MCF 10A (cell line): ENCODE results near the gene RCAN2. TPM values are rescaled to one million over a fixed set of nuclear protein-coding genes. Genes with fewer than 3 reads are reported as not detected.

Source experiments
- BruUV-seq: library from RNA; stranded (reverse); fragments of 400-500 nt; replicated peaks from 2 replicates; lab custom pipeline; 2021; lab: Mats Ljungman, UMichigan
- CTCF ChIA-PET: fragments of 300-600 bp; sonication (Branson Sonifier 250); formaldehyde crosslinking; extraction: SDS; loops from one replicate; lab custom pipeline; 2021; ENCODE audit warnings: antibody characterized with exemption, inconsistent platforms; lab: Yijun Ruan, JAX
- POLR2A ChIA-PET: fragments of 300-600, 350-650 bp; sonication (Branson Sonifier 250); formaldehyde crosslinking; extraction: SDS; loops from one replicate; lab custom pipeline; 2020; ENCODE audit warnings: antibody characterized with exemption, inconsistent platforms; lab: Yijun Ruan, JAX
- DNase-seq: peaks from one replicate; pipeline ENCODE4 v3.0.0-alpha.2; 2018; ENCODE audit not compliant: unreplicated experiment
- H3K27ac Mint-ChIP-seq: one replicate; pipeline ENCODE4 v1.8.0; 2022; ENCODE audit warnings: mild to moderate bottlenecking, low read depth, mixed read lengths; ENCODE audit not compliant: unreplicated experiment
- H3K27me3 Mint-ChIP-seq: one replicate; pipeline ENCODE4 v1.8.0; 2022; ENCODE audit warnings: mixed read lengths; ENCODE audit not compliant: insufficient read depth, unreplicated experiment
- H3K36me3 Mint-ChIP-seq: one replicate; pipeline ENCODE4 v1.8.0; 2022; ENCODE audit warnings: mild to moderate bottlenecking, moderate library complexity, mixed read lengths; ENCODE audit not compliant: insufficient read depth, unreplicated experiment
- H3K4me1 Mint-ChIP-seq: one replicate; pipeline ENCODE4 v1.8.0; 2022; ENCODE audit warnings: mixed read lengths; ENCODE audit not compliant: insufficient read depth, unreplicated experiment
- H3K4me3 Mint-ChIP-seq: one replicate; pipeline ENCODE4 v1.8.0; 2022; ENCODE audit warnings: mild to moderate bottlenecking, moderate library complexity, mixed read lengths; ENCODE audit not compliant: unreplicated experiment
- H3K9me3 Mint-ChIP-seq: one replicate; pipeline ENCODE4 v1.8.0; 2022; ENCODE audit warnings: mixed read lengths; ENCODE audit not compliant: unreplicated experiment
- intact Hi-C: fragments of 100-400 bp; cut with micrococcal nuclease; formaldehyde crosslinking; loops from 2 replicates; pipeline ENCODE4 v1.14.1; 2022
- total RNA-seq: library from RNA; stranded (reverse); gene quantifications from 2 replicates; pipeline ENCODE4 v1.2.3, GENCODE V29; 2022
- TF ChIP-seq, protein P1 (sequence below): fragments of 200-600 bp; IDR thresholded peaks from one replicate; pipeline ENCODE4 v1.8.0; 2022; ENCODE audit warnings: antibody characterized with exemption, mild to moderate bottlenecking; ENCODE audit not compliant: unreplicated experiment

The RCAN2 gene
- total RNA-seq, 1 experiment from 2014 or later: 0.09 TPM

DNA sequence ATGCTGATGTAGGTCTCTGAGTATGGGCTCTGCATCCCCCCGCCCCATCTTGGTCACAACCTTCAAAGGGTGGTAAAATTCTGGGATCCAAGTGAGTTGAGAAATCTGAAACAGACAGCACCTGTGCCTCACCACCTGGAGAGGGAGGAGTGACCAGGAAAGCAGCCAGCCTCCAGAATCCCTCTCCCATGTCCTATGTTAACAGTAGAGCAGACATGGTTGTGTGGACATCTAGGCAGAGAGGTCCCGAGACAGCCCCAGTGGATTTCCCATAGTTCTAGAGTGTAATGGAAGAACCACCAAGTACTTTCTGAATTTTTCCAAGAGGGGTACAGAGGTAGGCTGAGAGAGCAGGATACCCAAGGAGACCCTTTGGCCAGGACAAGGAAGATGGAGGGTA lies 216.7 kb downstream of the RCAN2 start:
- Mint-ChIP-seq H3K36me3 (no peaks in the 10 kb centered on the region), H3K27me3 (peaks cover 16% of the 10 kb centered on the region), H3K9me3 (no peaks in the 10 kb centered on the region), H3K4me3 (no peak overlapping the region), H3K27ac (no peak overlapping the region), H3K4me1 (no peaks in the 10 kb centered on the region)
- BruUV-seq: no TSS peak
- CTCF ChIA-PET: interaction anchor here (0.5 to 1.1 kb wide), 3 partner anchors 20 to 508 kb away, joined by 3 to 6 read pairs (median 4); no protein-coding TSS in a partner anchor
- no peak for DNase-seq
- POLR2A ChIA-PET: no interaction called here
- TF ChIP-seq, protein P1, sequence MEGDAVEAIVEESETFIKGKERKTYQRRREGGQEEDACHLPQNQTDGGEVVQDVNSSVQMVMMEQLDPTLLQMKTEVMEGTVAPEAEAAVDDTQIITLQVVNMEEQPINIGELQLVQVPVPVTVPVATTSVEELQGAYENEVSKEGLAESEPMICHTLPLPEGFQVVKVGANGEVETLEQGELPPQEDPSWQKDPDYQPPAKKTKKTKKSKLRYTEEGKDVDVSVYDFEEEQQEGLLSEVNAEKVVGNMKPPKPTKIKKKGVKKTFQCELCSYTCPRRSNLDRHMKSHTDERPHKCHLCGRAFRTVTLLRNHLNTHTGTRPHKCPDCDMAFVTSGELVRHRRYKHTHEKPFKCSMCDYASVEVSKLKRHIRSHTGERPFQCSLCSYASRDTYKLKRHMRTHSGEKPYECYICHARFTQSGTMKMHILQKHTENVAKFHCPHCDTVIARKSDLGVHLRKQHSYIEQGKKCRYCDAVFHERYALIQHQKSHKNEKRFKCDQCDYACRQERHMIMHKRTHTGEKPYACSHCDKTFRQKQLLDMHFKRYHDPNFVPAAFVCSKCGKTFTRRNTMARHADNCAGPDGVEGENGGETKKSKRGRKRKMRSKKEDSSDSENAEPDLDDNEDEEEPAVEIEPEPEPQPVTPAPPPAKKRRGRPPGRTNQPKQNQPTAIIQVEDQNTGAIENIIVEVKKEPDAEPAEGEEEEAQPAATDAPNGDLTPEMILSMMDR: no peak
- intact Hi-C loops: no loop called here

DNA sequence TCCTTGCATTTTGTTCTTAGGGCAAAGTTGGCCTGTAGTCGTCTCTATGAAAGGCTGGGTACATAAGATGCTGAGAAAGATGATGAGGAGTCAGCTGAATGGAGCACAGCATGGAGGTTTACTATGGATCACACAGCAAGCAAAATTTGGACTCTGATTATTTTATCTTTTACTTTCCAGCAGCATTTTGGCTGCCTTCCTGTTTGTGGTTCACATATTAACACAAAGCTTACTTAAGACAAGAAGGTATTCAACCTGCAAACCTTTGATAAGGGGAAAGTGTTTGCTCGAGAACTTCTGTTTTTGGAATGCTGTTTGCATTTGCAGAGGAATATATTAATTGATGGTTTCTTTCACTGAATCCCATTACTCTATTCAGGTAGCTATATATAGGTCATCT lies 217.3 kb downstream of the RCAN2 start:
- TF ChIP-seq, protein P1: no peak
- ChIA-PET CTCF (interaction anchor here (0.5 to 1.1 kb wide), 3 partner anchors 21 to 508 kb away, joined by 3 to 6 read pairs (median 4); no protein-coding TSS in a partner anchor), POLR2A (interaction anchor here (0.6 to 0.7 kb wide), 2 partner anchors 11 to 22 kb away, joined by 3 to 5 read pairs; no protein-coding TSS in a partner anchor)
- intact Hi-C loops: no loop called here
- Mint-ChIP-seq H3K27ac (no peak overlapping the region), H3K27me3 (peaks cover 10% of the 10 kb centered on the region), H3K4me3 (no peak overlapping the region), H3K4me1 (no peaks in the 10 kb centered on the region), H3K9me3 (no peaks in the 10 kb centered on the region), H3K36me3 (no peaks in the 10 kb centered on the region)
- DNase-seq: no peak
- BruUV-seq: no TSS peak

DNA sequence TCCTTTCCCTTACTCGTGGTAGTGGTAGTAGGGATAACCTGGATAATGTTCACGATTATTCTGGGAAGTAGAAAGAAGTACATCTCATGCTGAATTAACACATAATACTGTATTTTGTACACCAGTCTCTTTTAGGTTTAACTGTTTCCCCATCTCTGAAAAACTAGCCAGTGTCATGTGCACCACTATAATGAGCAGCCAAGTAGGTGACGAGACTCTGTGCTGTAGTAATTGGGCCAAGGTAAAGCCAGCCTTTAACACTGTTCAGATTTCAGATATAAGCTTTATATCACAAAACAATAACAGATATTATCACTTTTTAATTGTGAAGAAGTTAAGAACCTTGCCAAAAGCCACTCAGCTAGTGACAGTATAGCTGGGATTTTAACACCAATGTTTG lies 219.5 kb downstream of the RCAN2 start:
- H3K4me3 Mint-ChIP-seq: no peak overlapping the region
- no peaks in the 10 kb centered on the region for H3K4me1 Mint-ChIP-seq
- TF ChIP-seq, protein P1: no peak
- BruUV-seq: no TSS peak
- no peak for DNase-seq
- intact Hi-C loops: no loop called here
- H3K27me3 Mint-ChIP-seq: no peaks in the 10 kb centered on the region
- no peaks in the 10 kb centered on the region for H3K36me3 Mint-ChIP-seq
- no peaks in the 10 kb centered on the region for H3K9me3 Mint-ChIP-seq
- ChIA-PET POLR2A (interaction anchor here (0.6 kb wide), 1 partner anchor 639 kb away, joined by 3 read pairs; no protein-coding TSS in a partner anchor), CTCF (interaction anchor here (0.6 kb wide), 1 partner anchor 434 kb away, joined by 3 read pairs; no protein-coding TSS in a partner anchor)
- H3K27ac Mint-ChIP-seq: no peak overlapping the region

DNA sequence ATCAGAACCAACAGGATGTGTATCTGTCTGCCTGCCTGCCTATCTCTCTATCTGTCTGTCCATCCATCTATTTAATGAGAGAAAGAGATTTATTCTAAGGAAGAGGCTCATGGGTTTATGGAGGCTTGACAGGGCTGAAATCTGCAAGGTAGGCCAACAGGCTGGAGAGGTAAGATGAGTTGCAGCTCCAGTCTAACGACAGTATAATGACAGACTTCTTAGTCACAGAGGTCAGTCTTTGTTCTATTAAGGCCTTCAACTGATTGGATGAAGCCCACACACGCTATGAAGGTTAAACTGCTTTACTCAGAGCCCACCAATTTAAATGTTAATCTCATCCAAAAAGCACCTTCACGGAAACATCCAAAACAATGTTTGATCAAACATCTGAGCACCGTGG lies 220.1 kb downstream of the RCAN2 start:
- H3K4me3 Mint-ChIP-seq: no peak overlapping the region
- POLR2A ChIA-PET: no interaction called here
- H3K27me3 Mint-ChIP-seq: no peaks in the 10 kb centered on the region
- intact Hi-C loops: no loop called here
- CTCF ChIA-PET: no interaction called here
- TF ChIP-seq, protein P1: no peak
- H3K9me3 Mint-ChIP-seq: no peaks in the 10 kb centered on the region
- H3K36me3 Mint-ChIP-seq: no peaks in the 10 kb centered on the region
- no peak overlapping the region for H3K27ac Mint-ChIP-seq
- H3K4me1 Mint-ChIP-seq: no peaks in the 10 kb centered on the region
- no peak for DNase-seq
- BruUV-seq: no TSS peak
